GM19025 (cell line): ENCODE data around the gene TMEM190.
"Not testable (repeated sequence)": the region's sequence is repeated elsewhere in the genome, so short reads cannot be mapped to it uniquely, and the experiment has no call there.

Experiments used
- ATAC-seq: cut with Tn5 transposase; IDR thresholded peaks from one replicate; pipeline ENCODE4 v1.9.1; 2021; ENCODE audit warnings: mild to moderate bottlenecking, low read depth, moderate library complexity; ENCODE audit not compliant: unreplicated experiment

TMEM190 gene

DNA sequence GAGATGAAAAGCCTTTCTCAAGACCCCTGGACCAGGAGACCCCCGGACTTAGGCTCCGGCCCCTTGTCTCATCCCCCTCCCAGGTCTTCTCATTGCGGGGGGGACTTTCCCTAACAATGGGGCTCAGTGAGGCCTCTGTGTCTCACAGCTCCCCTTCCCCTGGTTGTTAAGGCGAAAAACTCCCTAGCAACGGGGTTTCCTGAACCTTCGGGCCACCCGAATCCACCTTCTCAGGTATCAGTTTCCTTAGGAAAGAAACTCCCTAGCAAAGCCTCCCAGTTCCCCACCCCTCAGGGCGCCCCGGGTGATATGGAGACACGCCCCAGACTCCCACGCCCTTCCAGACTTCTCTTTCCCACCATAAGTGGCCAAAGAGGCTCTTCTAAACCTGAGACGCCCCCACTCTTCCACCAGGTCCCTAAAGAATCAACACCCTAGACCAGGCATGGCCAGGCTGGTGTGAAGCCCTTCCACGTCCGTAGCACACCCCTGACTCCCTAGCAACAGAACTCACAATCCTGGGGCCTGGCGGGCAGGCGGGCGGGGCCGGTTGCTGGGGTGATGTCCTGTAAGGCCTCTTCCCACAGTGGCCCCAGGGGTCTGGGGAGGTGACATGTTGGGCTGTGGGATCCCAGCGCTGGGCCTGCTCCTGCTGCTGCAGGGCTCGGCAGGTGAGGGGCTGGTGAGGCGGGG lies at the start of gene TMEM190:
Gene TMEM190, plus strand, starts transcription at position 586 of the 693 bp plus-strand sequence. Its CDS starts 28 bp downstream, at position 614.
- no peak for ATAC-seq

- not testable (repeated sequence) for ATAC-seq
Observed at GRCh38 chr19:55328774-55329318, 47.8 kb upstream of the TMEM190 start.

DNA sequence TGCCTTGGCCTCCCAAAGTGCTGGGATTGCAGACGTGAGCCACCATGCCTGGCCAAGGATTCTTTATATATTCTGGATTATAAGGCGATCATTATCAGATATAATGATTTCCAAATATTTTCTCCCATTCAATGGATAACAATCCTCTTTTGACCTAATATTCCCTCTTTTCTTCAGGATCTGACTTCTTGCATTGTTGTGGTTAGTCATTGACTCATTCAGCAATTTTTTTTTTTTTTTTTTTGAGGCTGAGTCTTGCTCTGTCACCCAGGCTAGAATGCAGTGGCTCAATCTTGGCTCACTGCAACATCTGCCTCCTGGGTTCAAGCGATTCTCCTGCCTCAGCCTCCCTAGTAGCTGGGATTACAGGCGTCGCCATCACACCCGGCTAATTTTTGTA lies 46.8 kb upstream of the TMEM190 start:
- ATAC-seq = not testable (repeated sequence)

DNA sequence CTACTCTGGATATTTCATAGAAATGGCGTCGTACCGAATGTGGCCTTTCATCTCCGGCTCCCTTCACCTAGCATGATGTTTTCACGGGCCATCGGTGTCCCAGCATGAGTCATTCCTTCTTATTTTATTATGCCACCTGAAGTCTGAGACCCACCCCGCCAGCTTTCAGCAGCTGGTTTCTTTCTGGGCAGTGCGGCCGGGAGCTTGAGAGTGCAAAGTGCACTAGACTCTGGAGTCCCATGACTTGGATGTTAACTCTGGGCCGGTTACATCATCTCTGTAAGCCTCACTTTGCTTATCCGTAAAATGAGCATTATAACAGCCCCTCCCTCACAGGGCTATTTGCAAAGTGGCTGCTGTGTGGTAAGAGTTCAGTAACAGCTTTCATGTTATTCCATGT lies 42.8 kb upstream of the TMEM190 start:
- no peak for ATAC-seq

GRCh38 chr19:55336101-55336500 lies 40.5 kb upstream of the TMEM190 start:
- ATAC-seq = no peak

DNA sequence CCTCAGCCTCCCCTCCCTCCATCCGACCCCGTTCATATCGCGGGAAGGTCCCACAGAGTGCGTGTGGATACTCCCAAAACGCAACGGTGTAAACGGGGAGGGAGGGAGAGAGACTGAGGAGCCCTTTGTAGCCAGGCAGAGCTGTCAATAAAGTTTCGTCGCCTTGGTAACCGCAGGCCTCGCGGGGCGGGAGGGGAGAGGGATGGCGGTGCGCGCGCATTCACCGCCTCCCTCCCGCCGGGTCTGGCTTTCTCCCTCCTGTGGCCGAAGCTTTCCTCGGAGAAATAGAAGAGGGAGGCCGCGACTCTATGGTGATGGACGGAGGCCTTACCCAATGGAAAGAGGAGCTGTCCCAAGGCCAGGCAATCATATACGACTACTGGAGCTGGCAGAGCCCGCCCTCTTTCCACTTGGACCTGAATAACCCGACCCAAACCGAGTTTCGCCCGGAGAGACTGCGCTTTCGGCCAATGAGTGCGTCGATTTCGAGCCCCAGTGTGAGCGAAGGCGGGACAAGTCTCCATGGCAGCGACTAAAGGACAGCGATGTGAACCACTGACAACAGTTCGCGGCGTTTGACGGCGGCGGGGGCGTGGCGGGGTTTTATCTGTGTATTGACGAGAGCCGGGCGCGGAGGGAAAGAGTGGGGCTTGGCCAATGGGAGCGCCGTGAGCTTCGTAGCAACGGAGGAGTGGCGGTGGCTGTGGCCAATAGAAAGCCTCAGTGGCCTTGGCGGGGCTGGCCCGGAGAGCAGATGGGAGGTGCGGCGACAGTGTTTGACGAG lies 37.3 kb upstream of the TMEM190 start, which contains the start of gene KMT5C:
Gene KMT5C, plus strand, starts transcription at position 772 of the 784 bp plus-strand sequence. CDS start 2,061 bp downstream, outside the sequence.
- peak; percentile 82 for ATAC-seq

- no peak for ATAC-seq
Observed at GRCh38 chr19:55339889-55340783, 36.5 kb upstream of the TMEM190 start.

DNA sequence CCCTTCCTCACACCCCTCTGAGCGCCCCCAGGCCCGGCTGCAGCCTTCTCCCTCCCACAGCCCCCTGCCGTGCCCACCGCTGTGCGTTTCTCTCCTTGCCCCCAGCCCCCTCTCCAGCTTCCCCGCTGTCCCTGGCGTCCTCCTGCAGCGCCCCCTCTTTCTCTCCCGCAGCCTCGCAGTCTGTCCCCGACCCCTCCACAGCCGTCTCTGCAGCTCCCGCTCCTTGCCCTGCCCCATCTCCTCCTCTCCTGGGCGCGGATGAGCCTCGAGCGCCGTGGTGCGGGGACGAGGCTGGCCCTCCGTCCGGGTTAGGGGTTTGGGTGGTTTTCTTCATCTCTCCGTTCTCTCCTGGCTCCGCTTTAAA lies 35.9 kb upstream of the TMEM190 start:
- ATAC-seq = no peak

DNA sequence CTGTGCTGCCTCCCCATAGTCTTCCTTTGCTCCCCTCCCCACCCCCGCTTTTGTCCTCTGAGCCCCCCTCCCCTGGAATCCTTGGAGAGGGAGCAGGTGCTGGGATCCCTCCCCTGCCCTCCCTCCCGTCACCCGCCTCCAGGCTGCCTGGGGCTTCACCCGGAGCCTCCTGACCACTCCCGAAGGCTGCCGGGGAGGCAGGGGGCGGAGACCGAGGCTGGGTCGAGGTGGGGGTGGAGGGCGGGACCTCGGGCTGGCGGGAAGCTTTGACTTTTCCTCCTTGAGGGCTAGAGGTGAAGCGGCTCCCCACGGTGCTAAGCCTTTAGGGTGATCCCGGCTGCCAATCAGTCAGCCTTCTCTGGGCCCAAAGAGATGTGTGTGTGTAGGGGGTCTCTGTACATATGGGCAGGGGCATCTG lies 35.4 kb upstream of the TMEM190 start:
- no peak for ATAC-seq

- ATAC-seq = no peak
Observed at GRCh38 chr19:55341595-55342531, 34.8 kb upstream of the TMEM190 start.

DNA sequence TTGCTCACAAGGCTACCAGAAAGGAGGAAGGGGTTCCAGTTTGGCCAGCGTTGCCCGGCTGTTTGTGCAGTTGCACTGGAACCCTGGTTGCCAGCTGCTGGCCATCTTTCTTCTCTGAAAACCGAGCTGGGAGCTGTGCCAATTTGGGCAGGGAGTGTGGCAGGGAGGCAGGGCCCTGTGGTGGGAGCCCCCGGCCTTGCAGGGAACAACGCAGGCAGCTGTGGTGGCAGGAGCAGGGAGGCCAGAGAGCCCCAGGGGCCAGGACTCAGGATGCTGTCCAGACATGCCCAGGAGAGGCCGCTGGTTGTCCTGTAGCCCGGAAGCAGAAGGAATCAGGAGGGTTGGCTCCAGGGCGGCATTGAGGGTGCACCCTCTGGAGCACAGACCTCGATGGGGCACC lies 32.2 kb upstream of the TMEM190 start:
- ATAC-seq = no peak

GRCh38 chr19:55345101-55345817 lies 31.4 kb upstream of the TMEM190 start:
- ATAC-seq = no peak

GRCh38 chr19:55345818-55346724 lies 30.6 kb upstream of the TMEM190 start:
- no peak for ATAC-seq

DNA sequence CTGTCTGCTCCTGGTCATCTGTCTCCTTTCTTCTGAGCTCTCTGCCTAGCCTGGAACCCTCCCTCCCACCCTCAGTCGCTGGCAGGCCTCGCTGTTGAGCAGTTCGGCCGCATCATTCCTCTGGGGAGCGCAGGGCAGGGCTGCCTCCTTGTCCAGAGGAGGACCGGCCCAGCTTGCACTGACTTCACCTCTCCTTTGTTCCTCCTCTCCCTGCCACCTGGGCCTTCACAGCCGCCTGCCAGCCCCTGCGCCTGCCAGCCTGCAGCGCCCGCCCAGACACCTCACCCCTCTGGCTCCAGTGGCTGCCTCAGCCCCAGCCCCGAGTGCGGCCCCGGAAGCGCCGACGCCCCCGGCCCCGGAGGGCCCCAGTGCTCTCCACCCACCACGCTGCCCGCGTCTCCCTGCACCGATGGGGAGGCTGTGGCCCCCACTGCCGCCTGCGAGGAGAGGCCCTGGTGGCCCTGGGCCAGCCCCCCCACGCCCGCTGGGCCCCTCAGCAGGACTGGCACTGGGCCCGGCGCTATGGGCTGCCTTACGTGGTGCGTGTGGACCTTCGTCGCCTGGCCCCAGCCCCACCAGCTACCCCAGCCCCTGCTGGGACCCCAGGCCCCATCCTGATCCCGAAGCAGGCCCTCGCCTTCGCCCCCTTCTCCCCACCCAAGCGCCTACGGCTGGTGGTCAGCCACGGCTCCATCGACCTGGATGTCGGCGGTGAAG lies 29.7 kb upstream of the TMEM190 start:
- no peak for ATAC-seq

DNA sequence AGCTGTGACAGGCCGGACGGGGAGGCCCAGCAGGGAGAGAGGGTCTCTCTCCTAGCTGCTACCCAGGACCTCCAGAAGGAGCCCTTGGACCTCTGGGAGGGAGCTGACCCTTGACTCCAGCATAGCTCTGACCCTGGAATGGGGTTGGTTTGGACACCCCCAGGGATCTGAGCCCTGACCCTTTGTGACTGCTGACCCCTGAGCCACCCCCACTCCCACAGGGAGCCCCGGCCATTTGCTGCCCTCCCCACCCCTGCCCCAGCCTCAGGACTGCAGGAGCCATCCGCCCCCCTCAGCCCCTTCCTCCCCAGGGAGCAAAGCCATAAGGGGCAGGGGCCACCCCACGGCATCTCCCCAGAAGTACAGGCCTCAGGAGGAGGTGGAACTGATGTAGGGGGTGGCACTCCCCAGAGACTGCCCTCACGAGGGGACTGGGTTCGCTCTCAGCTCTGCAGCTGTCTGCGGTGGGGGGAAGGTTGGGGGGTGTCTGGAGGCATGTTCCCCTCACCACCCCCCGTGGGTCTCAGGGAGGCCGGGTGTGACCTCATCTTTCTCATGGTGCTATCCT lies 29.1 kb upstream of the TMEM190 start:
- no peak for ATAC-seq

DNA sequence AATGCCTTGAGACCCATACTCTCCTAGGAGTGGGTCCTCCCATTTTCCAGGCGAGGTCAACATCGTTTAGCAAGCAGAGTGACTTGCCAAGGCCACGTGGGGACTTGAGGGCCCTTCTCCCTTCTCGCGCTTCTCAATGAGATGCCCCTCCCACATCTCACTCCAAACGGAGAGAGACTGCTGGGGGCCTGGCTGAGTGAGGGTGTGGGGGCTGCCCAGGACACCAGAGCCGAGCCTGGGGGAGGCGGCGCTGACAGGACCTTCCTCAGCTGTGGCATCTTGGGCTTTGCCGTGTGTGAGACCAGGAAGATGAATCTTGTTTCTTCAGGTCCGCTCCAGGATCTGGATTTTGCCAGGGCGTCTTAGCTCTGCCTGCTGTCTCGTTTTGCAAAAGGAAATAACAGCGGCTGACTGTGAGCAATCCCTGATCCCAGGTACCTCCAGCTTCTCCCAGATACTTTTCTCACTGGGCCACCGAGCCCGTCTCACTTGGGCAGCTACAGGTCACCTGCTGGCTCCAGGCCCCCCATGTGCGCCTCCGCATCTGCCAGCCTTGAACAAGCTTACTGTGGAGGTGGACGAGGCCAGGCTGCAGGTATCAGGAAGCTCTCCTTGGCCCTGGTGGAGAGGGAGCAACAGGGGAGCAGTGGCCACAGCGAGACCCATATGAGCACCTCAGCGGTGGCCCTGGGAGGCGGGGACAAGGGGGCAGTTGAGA lies 28.1 kb upstream of the TMEM190 start:
- no peak for ATAC-seq
